ENCODE measurements around the gene KLF9.
"Not testable (repeated sequence)": the region's sequence is repeated elsewhere in the genome, so short reads cannot be mapped to it uniquely, and the experiment has no call there.

The KLF9 gene

GRCh38 chr9:70403166-70403565 is 11.3 kb downstream of the KLF9 start:
- no peak for DNase-seq

- no peak for DNase-seq
These were observed 12.2 kb downstream of the KLF9 start for GRCh38 chr9:70402213-70402612.

GRCh38 chr9:70401241-70401640 is 13.2 kb downstream of the KLF9 start:
- not testable (repeated sequence) for DNase-seq

- DNase-seq = no peak
These were observed 14.2 kb downstream of the KLF9 start for GRCh38 chr9:70400107-70400892.

- DNase-seq = peak; percentile 64
These were observed 15.3 kb downstream of the KLF9 start for GRCh38 chr9:70399141-70399540.

GRCh38 chr9:70398145-70398556 is 16.3 kb downstream of the KLF9 start:
- DNase-seq = peak; percentile 98

GRCh38 chr9:70395652-70396051 is 18.8 kb downstream of the KLF9 start:
- no peak for DNase-seq

- no peak for DNase-seq
These were observed 21.6 kb downstream of the KLF9 start for GRCh38 chr9:70392850-70393249.

GRCh38 chr9:70392189-70392588 is 22.3 kb downstream of the KLF9 start:
- peak; percentile 48 for DNase-seq

GRCh38 chr9:70390933-70391341 is 23.5 kb downstream of the KLF9 start:
- DNase-seq = no peak

- no peak for DNase-seq
These were observed 24.7 kb downstream of the KLF9 start for GRCh38 chr9:70389621-70390266.

- no peak for DNase-seq
These were observed 25.3 kb downstream of the KLF9 start for GRCh38 chr9:70389188-70389587.

- DNase-seq = no peak
These were observed 26.8 kb downstream of the KLF9 start for GRCh38 chr9:70387663-70388062.

GRCh38 chr9:70385426-70385825 is 29.0 kb downstream of the KLF9 start:
- no peak for DNase-seq

- no peak for DNase-seq
These were observed 31.5 kb downstream of the KLF9 start for GRCh38 chr9:70382709-70383605.

GRCh38 chr9:70382046-70382708 is 32.3 kb downstream of the KLF9 start:
- DNase-seq = no peak

- no peak for DNase-seq
These were observed 39.4 kb downstream of the KLF9 start for GRCh38 chr9:70374962-70375618.

GRCh38 chr9:70367305-70367930 is 47.0 kb downstream of the KLF9 start:
- DNase-seq = no peak

- no peak for DNase-seq
These were observed 50.7 kb downstream of the KLF9 start for GRCh38 chr9:70363760-70364159.

GRCh38 chr9:70362952-70363351 is 51.5 kb downstream of the KLF9 start:
- no peak for DNase-seq

GRCh38 chr9:70355801-70356200 is 58.7 kb downstream of the KLF9 start:
- DNase-seq = no peak

- peak; percentile 40 for DNase-seq
These were observed 61.7 kb downstream of the KLF9 start for GRCh38 chr9:70352802-70353201.

All from OCI-M1 (cell line).